NCI-H1930 (cell line): ENCODE data around the gene DAD1.
A peak's percentile ranks its signal among the peaks of the same experiment; 100 is the strongest.
"Not testable (repeated sequence)": the region's sequence is repeated elsewhere in the genome, so short reads cannot be mapped to it uniquely, and the experiment has no call there.

ENCODE experiments used
- DNase-seq, 2 experiments: peaks; one replicate each; lab custom pipeline; 2025; lab: John Stamatoyannopoulos, UW

The DAD1 gene

DNA sequence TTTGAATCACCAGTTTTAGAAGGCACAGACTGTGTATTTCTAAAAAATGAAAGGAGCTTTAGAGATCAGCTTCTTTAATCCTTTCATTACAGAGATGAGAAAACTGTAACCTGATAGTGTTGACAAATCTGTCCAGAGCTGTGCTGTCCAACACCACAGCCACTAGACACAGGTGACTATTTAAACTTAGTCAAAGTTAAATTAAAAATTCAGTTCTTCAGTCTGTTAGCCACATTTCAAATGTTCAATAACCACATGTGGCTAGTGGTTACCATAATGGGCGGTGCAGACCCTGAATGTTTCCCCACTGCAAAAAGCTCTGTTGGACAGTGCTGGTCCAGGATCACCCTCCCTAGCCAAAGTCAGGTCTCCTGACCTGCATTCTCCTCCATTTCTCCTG is 21.6 kb downstream of the DAD1 start:
- DNase-seq = no peak

DNA sequence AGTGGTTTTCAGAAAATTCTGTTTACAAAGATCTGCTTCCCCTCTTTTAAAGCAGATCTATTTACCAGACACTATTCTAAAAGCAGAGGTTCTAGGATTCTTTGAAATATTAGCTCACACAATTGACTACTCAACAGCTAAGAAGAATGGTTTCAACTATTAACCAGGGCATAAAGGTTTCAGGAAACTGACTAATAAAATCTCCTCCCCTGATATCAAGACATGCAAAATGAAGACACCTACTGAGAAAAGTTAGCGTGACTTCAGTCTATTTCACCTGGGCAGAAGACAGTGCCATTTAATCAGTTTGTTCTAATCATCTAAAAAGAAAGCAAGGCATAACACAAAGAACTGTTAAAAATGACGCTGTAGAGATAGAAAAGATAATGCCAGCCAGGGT is 22.2 kb downstream of the DAD1 start:
- no peak for DNase-seq

DNA sequence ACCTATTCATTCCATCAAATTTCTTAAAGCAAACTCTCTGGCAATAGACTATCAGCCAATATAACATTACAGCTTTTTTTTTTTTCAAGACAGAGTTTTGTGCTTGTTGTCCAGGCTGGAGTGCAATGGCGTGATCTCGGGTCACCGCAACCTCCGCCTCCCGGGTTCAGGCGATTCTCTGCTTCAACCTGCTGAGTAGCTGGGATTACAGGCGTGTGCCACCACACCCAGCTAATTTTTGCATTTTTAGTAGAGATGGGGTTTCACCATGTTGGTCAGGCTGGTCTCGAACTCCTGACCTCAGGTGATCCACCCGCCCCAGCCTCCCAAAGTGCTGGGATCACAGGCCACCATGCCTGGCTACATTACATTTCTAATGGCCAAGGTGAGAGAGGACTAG is 22.8 kb downstream of the DAD1 start:
- not testable (repeated sequence) for DNase-seq

DNA sequence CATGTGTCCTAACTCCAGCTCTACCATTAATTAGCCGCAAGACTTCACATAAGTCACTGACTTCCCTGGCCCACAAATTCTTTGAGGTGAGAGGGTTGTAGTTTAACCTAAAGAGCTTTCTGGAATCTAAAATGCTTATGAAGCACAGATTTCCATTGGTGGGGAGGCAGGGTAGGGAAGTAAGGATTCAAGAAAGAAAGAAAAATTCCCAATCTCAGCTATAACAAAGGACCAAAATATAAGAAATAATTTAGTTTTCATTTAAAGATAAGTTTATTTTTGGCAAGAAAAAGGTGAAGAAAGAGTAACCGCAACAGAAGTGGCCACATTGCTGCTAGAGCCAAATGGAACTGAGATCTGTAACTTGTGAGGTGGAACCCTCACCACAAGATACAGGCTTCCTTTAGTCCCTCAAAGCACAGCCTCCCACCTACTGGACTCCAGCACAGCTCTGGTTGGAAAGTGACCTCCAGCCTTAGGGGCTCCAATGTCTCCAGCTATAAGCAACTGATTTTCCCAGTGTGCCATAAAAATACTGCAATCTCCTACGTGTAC is 23.6 kb downstream of the DAD1 start:
- DNase-seq = no peak

DNA sequence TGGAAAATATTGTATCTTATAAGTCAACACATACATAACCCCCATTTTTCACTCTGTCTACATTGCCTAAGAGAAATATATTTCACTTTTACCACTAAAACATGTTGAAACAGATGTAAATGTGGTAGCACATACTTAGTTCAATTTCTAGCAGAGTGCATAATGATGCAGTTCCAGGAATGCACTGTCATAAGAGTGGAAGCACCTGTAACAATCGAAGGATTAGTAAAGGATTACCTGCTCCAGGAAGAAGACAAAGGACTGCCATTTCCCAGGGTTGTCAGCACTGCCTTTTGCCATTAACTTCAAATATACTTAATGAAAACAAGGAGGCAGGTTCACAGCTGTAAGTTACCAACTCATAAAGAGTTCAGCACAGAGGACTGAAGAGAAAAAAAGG is 24.6 kb downstream of the DAD1 start:
- no peak for DNase-seq

DNA sequence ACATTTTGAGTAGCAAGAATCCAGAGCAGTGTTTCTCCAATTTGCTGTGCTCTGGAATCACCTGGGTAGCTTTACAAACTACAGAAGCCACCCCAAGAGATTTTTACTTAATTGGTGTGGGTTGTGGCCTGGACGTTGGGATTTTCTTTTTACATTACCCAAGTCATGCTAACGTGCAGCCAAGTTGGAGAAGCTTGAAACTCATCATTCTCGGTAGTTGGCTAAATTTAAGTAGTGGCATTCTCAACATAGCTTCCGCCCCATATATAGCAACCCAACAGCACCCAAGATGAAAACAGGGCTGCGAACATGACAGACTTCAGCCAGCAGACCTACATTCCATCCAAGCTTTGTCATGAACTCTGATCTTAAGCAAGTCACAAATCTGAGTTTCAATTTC is 25.0 kb downstream of the DAD1 start:
- DNase-seq = no peak

DNA sequence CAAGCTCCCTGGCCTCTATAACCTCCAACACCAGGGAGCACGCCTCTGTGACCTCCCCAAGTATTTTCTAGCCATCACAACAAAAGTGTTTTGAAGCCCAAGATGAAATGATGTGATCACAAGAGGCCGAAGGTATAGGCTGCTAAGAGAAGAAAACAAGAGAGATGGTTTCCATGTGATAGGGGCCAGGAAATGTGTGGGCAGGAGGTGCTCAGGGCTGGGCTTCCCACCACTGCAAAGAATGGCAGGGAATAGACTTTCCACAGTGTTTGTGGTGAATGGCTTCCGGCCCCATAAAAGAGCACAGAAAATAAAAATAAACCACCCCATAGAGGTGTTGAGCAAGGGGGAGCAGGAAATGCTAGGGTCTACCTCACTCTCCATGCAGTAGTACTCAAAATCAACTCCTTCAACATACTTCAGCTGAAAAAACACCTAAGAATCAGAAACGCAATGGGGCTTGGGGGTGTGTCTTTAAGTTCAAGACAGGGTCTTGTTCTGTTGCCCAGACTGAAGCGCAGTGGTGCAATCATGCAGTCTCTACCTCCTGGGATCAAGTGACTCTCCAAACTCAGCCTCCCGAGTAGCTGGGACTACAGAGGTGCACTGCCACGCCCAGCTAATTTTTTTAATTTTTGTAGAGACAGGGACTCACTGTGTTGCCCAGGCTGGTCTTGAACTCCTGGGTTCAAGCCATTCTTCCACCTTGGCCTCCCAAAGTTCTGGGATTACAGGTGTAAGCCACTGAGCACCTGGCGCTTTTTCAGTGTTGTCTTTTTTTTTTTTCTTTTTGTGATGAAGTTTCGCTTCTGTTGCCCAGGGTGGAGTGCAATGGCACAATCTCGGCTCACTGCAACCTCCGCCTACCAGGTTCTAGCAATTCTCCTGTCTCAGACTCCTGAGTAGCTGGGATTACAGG is 27.1 kb downstream of the DAD1 start:
- no peak for DNase-seq

DNA sequence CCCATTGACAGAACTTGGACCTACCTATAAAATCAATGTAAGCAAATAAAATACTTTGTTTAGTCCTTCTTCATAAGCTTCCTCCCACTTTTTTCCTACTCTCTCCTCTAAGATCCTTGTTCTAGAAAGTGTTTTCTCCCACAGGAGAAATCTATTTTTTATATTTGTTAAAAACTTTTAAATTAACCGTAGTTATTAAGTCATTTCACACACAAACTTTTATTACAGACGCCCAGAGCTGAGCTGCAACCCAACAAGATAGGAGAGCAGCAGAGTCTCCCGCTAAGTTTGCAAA is 27.7 kb downstream of the DAD1 start:
- DNase-seq = no peak

DNA sequence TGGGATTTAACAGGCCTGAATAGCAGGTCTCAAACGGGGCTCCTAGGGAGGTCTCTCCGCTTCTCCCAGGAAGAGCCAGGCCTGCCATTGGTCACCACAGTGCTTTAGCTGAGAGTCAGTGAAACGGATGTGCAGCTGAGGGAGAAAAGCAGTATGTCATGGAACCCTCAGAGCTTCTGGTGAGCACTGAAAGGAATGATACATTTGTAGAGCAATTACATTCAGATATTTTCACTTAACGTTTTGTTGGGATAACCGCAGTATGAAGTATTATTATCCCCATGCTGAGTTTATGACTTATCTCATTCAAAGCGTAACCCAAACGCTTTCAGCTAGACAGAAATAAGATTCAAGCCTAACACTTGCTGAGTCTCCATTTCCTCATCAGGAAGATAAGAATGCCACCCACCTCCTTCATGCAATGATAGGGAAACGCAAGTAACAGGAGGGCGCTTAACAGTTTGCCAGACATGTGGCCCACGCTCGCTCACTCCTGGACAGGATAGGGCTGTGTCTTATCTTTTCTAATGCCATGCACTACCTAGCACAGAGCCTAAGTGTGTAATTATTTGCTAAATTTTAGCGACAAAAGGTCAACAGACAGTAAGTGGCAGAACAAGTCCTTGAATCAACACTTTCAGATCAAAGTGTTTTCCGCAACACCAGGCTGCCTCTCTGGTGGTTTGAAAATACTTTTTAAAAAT is 28.2 kb downstream of the DAD1 start:
- no peak for DNase-seq

DNA sequence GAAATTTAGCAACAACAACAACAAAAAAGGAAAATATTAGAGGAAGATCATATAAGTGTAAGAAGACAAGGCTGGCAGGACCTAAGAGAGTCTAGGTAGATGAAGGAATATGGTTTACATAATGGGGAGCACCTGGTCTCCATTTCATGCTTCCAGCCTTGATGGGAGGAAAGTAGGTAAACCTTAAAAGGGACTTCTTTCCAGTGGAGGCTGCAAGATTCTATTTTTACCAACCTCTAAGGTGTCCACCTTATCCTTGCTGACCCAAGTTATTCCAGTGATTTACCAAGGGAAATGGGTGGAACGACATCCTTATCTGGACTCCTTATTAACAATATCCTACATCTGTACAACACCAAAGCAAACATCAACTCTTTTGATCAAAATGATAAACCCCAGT is 30.0 kb downstream of the DAD1 start:
- no peak for DNase-seq

DNA sequence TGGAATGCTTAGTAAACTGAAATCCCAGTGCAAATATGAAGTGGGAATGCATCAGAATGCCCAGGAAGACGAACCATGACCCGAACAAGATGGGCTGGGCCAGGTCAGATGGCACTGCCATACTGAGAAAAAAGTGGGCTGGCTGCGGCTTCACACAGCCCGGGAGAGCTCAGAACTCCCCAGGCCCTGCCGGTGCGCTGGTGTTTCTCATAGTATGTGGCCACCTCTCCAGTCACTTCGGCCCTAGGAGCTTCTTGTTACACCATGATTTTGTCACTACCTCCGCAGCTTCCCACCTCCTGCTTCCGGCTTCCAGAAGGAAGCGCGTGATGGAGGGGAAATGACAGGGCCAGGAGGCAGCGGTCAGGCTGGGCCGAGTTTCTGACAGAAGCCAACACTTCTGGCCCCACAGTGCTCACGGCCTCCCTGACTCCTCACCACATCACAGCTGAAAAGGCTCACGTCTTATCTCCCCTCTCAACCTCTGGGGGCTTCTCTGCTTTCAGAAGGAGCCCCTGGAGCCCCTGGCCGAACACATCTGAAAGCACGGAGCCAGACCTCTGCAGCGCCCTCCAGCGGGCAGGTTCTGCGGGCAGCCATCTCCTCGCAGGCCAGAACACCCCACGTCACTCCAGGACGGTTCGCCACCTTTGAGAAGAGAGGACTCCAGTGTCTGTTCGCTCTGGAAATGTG is 30.7 kb downstream of the DAD1 start:
- DNase-seq = peak in 1 of 2 experiments; percentile 12

DNA sequence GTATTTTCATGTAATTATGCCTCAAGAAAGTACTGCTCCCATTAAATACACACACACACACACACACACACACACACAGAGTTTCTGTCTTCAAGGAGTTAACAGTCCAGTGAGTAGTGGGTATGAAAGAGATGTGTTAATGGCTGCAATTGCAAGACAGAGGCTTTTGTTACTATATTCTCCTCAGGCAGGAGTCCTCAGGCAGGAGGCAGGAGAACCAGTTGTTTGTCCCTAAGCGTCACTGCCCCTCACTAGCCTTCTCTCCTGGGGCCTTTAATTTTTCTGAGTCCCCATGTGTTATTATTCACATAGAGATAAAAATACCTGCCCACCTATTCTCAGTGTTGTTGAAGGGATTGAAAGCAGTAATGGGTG is 31.2 kb downstream of the DAD1 start:
- DNase-seq = no peak

DNA sequence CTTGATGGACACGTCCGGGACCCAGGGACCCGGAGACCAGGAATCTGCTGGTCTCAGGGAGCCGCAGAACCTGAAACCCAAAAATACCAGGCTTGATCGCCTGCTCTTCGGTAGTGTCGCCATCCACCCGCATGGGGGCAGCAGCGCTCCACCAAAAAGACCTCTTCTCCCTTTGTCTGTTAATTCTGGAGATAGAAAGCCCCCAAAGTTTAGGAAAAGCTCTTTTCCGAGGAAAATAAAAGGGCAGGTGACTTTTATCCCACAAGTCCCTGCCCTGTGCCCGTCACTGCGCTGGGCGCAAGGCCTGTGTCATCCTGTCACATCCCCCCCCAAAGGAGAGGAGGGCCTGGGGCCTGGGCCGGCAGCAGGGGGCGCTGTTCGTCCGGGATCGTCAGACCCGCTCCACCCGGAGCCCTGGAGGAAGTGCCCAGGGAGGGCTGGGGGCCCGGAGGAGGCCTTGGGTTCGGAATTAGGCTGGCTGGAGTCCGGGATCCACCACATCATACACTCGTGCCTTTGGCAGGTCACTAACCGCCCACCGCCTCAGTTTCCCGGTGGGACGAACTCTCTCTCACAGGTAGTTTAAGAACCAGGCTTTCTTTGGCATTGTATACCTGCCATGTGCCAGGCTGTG is 31.9 kb downstream of the DAD1 start:
- peak; percentile 63 to 71 for DNase-seq

DNA sequence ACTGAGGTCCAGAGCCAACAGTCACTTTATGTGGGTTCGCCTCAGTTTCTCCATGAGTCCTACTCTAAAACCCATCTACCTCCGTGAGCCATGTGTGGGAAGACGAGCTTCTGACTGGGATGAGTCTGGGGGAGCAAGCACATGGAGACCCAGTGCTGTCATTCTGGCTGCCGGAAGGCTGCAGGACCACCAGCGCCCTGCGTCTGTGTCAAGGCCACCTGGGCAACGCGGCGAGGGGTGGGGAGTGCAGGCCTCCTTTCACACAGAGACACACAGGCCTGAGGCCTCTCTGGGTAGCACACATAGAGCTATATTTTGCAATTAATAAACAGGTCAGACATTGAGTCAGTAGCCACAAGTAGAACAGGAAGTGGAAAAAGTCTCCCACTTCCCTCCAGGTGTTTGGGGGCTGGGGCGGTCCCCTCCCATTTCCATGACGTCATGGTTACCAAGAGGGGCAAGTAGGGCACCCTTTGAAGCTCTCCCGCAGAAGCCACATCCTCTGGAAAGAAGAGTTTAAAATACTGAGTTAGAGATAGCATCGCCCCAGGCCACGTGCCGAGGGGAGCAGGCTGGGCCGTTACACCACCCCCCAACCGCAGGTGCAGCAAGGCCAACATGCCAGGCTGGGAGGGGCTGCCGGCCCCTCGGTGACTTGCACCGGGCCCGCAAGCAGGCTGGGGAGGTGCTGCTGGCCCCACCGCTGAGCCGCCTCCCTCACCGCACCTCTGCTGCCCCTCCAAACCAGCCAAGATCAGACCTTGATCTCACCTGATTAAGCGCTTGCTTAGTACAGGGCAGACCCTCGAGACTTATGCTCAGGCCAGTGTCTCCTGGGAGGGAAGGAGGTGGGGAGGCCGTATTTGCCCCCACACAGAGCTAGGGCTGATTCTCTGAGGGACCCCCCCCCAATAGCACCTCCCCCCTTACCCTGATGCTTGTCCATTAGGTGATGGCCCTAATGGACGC is 32.7 kb downstream of the DAD1 start:
- no peak for DNase-seq

DNA sequence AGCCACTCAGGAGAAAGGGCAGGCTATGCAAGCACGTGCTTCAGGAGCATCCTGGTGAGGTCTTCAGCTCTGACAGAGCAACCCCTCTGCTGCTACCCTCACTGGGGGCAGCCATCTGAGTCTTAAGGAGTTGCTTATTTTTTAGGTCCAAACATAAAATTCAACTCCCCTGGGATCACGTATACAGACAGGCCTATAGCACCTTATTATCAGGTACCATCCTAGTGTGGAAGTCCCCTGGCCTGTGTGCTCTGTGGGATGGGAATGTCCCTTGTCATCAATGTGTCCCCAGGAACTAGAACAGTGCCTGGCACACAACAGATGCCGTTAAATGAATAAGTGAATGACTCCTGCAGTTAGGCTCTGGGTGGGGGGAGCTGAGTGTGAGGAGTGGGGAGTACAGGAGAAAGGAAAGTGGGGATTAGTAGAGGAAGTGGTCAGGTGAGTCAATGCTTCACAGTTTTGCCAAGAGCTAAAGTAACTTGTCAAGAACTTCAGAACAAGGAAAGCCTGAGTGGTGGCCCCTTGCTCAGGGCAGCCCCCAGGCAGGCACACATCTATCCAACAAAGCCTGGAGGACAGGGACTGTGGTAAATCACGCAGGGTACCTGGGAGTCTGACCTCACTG is 33.5 kb downstream of the DAD1 start:
- no peak for DNase-seq

DNA sequence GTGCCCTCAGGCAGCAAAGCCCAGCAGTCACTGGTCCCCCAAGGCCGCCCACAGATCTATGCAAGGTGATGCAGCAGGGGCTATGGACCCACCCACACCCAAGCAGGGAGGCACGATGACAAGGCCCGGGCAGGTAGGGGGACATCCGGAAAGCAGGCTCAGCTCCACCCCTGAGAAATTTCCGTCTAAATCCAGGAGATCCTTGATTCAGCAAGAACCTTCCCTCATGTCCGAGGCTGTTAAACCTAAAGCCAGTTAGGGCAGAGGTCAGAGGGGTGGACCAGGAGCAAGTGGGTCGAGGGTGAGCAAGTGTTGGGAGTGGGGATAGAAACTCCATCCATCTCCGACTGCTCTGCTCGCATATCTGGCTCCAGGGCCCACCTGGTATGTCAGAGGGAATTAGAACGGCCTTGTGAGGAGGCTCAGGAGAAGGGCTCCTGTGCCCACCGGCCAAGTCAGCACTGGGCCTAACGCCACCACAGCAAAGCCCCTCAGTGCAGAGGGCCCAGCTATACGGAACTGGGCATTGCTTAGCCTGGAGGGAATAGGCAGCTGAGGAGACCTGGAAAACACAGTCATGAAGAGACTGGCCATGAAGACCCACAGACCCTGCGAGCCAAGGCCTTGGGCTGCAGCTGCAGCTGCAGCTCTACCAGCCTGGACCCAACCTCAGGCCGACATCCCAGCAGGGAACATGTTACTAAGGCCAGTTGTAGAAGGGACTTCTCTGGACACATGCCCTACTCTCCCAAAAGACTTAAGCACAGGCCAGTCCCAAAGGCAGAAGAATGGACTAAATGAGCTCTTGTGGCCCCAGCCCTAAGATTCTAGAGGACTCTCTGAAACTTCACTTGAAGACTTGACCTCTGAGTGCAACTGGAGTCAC is 34.3 kb downstream of the DAD1 start:
- DNase-seq = no peak

DNA sequence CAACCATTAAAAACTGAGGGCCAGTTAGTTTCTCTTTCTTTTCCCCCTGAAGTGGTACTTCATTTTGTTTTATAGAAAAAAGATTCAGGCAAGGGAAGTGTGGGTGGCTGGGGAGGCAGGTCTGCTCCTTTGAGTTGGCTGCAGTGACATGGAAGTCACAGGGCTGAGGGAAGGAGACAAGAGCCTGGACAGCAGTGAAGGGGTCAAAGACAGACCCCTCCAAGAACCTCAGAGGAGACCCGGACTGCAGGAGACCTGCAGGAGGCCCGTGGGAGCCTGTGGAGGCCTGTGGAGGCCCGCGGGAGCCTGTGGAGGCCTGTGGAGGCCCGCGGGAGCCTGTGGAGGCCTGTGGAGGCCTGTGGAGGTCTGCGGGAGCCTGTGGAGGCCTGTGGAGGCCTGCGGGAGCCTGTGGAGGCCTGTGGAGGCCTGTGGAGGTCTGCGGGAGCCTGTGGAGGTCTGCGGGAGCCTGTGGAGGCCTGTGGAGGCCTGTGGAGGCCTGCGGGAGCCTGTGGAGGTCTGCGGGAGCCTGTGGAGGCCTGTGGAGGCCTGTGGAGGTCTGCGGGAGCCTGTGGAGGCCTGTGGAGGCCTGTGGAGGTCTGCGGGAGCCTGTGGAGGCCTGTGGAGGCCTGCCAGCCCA is 35.0 kb downstream of the DAD1 start:
- DNase-seq = not testable (repeated sequence)

DNA sequence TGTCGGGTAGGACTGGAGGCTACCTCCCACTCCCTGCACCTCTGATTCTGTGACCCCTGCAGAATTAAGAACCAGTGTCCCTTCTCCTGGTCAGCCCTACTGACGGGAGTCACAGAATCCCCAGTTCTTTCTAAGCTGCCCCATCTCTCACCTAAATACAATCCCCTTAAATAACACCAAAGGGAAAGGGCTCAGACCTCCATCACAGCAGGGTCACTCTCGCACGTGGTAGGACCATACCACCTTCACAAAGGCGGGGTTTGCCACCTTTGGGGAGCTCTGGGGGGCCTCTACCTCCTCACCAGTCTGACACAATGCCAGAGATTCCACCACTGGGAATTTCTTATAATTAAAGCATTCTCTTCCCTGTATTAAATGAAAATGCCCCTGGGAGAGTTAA is 35.6 kb downstream of the DAD1 start:
- no peak for DNase-seq

DNA sequence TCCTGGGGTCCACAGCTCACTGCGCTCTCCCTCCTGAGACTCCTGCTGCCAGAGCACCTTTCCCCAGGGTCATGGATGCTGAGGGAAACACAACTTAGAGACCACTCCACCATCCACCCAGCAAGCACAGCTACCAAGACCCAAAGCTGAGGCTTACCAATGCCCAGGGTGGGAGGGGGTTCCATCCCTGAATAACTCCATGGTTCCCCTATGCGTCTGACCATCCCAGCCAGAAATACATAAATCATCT is 36.3 kb downstream of the DAD1 start:
- no peak for DNase-seq
